ENCODE data around the gene SHISA5. TPM values are rescaled to one million over a fixed set of nuclear protein-coding genes. Genes with fewer than 3 reads are reported as not detected.

SHISA5 gene
- total RNA-seq, 1 donor from 2014 or later = 218 TPM

GRCh38 chr3:48473617-48473952, 30.4 kb downstream of the SHISA5 start:
- H3K27me3 ChIP-seq = no peaks in the 10 kb centered on the region
- H3K27ac ChIP-seq = peak overlapping the region; percentile 96 to 98
- TF ChIP-seq CTCF (IDR thresholded peaks at IDR 0.05) = no peak
- no peaks in the 10 kb centered on the region for H3K9me3 ChIP-seq
- peak overlapping the region in 1 of 2 donors; percentile 78 for H3K4me3 ChIP-seq
- intact Hi-C loops (cut with DNase I) = loop anchor here (1.0 to 10.0 kb wide), 3 partner anchors 27 to 161 kb away; partner anchors contain the start of genes ATRIP, SHISA5 and SLC26A6
- peaks cover 12 to 18% of the 10 kb centered on the region in 2 donors for H3K36me3 ChIP-seq
- H3K4me1 ChIP-seq = peaks cover 4 to 28% of the 10 kb centered on the region in 2 donors
- DNase-seq (ENCODE audit: low spot score in 2 of 2) = no peak

GRCh38 chr3:48472923-48473616, 30.9 kb downstream of the SHISA5 start:
- Histone ChIP-seq H3K36me3 (peaks cover 12 to 23% of the 10 kb centered on the region in 2 donors), H3K27ac (peak overlapping the region; percentile 96 to 98), H3K4me3 (peak overlapping the region; percentile 60 to 78), H3K4me1 (peaks cover 4 to 33% of the 10 kb centered on the region in 2 donors), H3K9me3 (no peaks in the 10 kb centered on the region), H3K27me3 (no peaks in the 10 kb centered on the region)
- DNase-seq (ENCODE audit: low spot score in 2 of 2) = peak; percentile 84 to 97
- intact Hi-C loops (cut with DNase I) = loop anchor here (1.0 to 10.0 kb wide), 3 partner anchors 27 to 162 kb away; partner anchors contain the start of genes ATRIP, SHISA5 and SLC26A6
- TF ChIP-seq CTCF (IDR thresholded peaks at IDR 0.05) = peak in 1 of 3 experiments; percentile 43

- Histone ChIP-seq H3K27me3 (no peaks in the 10 kb centered on the region), H3K4me1 (peaks cover 4 to 38% of the 10 kb centered on the region in 2 donors), H3K9me3 (no peaks in the 10 kb centered on the region), H3K4me3 (peak overlapping the region; percentile 60 to 78), H3K27ac (peak overlapping the region; percentile 96 to 98), H3K36me3 (peaks cover 12 to 23% of the 10 kb centered on the region in 2 donors)
- intact Hi-C loops (cut with DNase I) = loop anchor here (10.0 kb wide), 1 partner anchor 162 kb away; the partner anchor contains the start of gene SLC26A6
- no peak for DNase-seq (ENCODE audit: low spot score in 2 of 2)
- TF ChIP-seq CTCF (IDR thresholded peaks at IDR 0.05) = no peak
These were observed 31.4 kb downstream of the SHISA5 start for GRCh38 chr3:48472673-48472922.

- H3K27me3 ChIP-seq = no peaks in the 10 kb centered on the region
- H3K36me3 ChIP-seq = peaks cover 12 to 26% of the 10 kb centered on the region in 2 donors
- no peaks in the 10 kb centered on the region for H3K9me3 ChIP-seq
- no peak for TF ChIP-seq CTCF (IDR thresholded peaks at IDR 0.05)
- peaks cover 16 to 52% of the 10 kb centered on the region in 2 donors for H3K4me1 ChIP-seq
- H3K27ac ChIP-seq = peak overlapping the region; percentile 22 to 96
- H3K4me3 ChIP-seq = no peak overlapping the region
- no peak for DNase-seq (ENCODE audit: low spot score in 2 of 2)
- intact Hi-C loops (cut with DNase I) = loop anchor here (10.0 kb wide), 1 partner anchor 165 kb away; the partner anchor contains the start of gene SLC26A6
These were observed 33.7 kb downstream of the SHISA5 start for GRCh38 chr3:48470286-48470685.

- Histone ChIP-seq H3K9me3 (no peaks in the 10 kb centered on the region), H3K36me3 (peaks cover 12 to 26% of the 10 kb centered on the region in 2 donors), H3K27ac (peak overlapping the region; percentile 96 to 98), H3K4me3 (peak overlapping the region in 1 of 2 donors; percentile 27), H3K4me1 (peaks cover 16 to 57% of the 10 kb centered on the region in 2 donors), H3K27me3 (no peaks in the 10 kb centered on the region)
- intact Hi-C loops (cut with DNase I) = no loop called here
- TF ChIP-seq CTCF (IDR thresholded peaks at IDR 0.05) = no peak
- no peak for DNase-seq (ENCODE audit: low spot score in 2 of 2)
These were observed 34.7 kb downstream of the SHISA5 start for GRCh38 chr3:48469046-48469915.
